ENCODE measurements around the gene WDR45B.

WDR45B gene

GRCh38 chr17:82636626-82637598 lies 11.3 kb downstream of the WDR45B start:
- H3K9ac ChIP-seq (ENCODE audit: low read depth, low read length) = no peak overlapping the region
- no peaks in the 10 kb centered on the region for H3K9me3 ChIP-seq (replicated peaks; ENCODE audit: low read length)
- H3K27me3 ChIP-seq (ENCODE audit: control insufficient read depth, insufficient read depth, low read length) = no peaks in the 10 kb centered on the region
- peaks cover 42% of the 10 kb centered on the region for H3K36me3 ChIP-seq (ENCODE audit: insufficient read depth, low read length)
- no peak overlapping the region for H3K4me2 ChIP-seq (ENCODE audit: low read length)
- H3K4me3 ChIP-seq (ENCODE audit: low read length) = no peak overlapping the region
- peaks cover 4% of the 10 kb centered on the region for H3K4me1 ChIP-seq (ENCODE audit: control insufficient read depth, insufficient read depth, low read length)

- Histone ChIP-seq H3K4me3 (ENCODE audit: low read length) (no peak overlapping the region), H3K4me2 (ENCODE audit: low read length) (no peak overlapping the region), H3K9ac (ENCODE audit: low read depth, low read length) (no peak overlapping the region), H3K9me3 (replicated peaks; ENCODE audit: low read length) (no peaks in the 10 kb centered on the region), H3K27me3 (ENCODE audit: control insufficient read depth, insufficient read depth, low read length) (no peaks in the 10 kb centered on the region), H3K4me1 (ENCODE audit: control insufficient read depth, insufficient read depth, low read length) (peaks cover 2% of the 10 kb centered on the region), H3K36me3 (ENCODE audit: insufficient read depth, low read length) (peaks cover 40% of the 10 kb centered on the region)
These were observed 14.9 kb downstream of the WDR45B start for GRCh38 chr17:82633343-82633742.

- Histone ChIP-seq H3K9me3 (replicated peaks; ENCODE audit: low read length) (no peaks in the 10 kb centered on the region), H3K4me2 (ENCODE audit: low read length) (no peak overlapping the region), H3K9ac (ENCODE audit: low read depth, low read length) (no peak overlapping the region), H3K4me1 (ENCODE audit: control insufficient read depth, insufficient read depth, low read length) (no peaks in the 10 kb centered on the region), H3K36me3 (ENCODE audit: insufficient read depth, low read length) (peaks cover 43% of the 10 kb centered on the region), H3K27me3 (ENCODE audit: control insufficient read depth, insufficient read depth, low read length) (no peaks in the 10 kb centered on the region), H3K4me3 (ENCODE audit: low read length) (no peak overlapping the region)
These were observed 15.8 kb downstream of the WDR45B start for GRCh38 chr17:82632451-82632850.

GRCh38 chr17:82631544-82631943 lies 16.7 kb downstream of the WDR45B start:
- Histone ChIP-seq H3K4me3 (ENCODE audit: low read length) (no peak overlapping the region), H3K9ac (ENCODE audit: low read depth, low read length) (no peak overlapping the region), H3K36me3 (ENCODE audit: insufficient read depth, low read length) (peaks cover 47% of the 10 kb centered on the region), H3K4me1 (ENCODE audit: control insufficient read depth, insufficient read depth, low read length) (no peaks in the 10 kb centered on the region), H3K27me3 (ENCODE audit: control insufficient read depth, insufficient read depth, low read length) (no peaks in the 10 kb centered on the region), H3K4me2 (ENCODE audit: low read length) (no peak overlapping the region), H3K9me3 (replicated peaks; ENCODE audit: low read length) (no peaks in the 10 kb centered on the region)

GRCh38 chr17:82630212-82630611 lies 18.0 kb downstream of the WDR45B start:
- no peak overlapping the region for H3K9ac ChIP-seq (ENCODE audit: low read depth, low read length)
- no peaks in the 10 kb centered on the region for H3K4me1 ChIP-seq (ENCODE audit: control insufficient read depth, insufficient read depth, low read length)
- H3K9me3 ChIP-seq (replicated peaks; ENCODE audit: low read length) = no peaks in the 10 kb centered on the region
- no peak overlapping the region for H3K4me3 ChIP-seq (ENCODE audit: low read length)
- peaks cover 54% of the 10 kb centered on the region for H3K36me3 ChIP-seq (ENCODE audit: insufficient read depth, low read length)
- no peak overlapping the region for H3K4me2 ChIP-seq (ENCODE audit: low read length)
- no peaks in the 10 kb centered on the region for H3K27me3 ChIP-seq (ENCODE audit: control insufficient read depth, insufficient read depth, low read length)

- no peaks in the 10 kb centered on the region for H3K27me3 ChIP-seq (ENCODE audit: control insufficient read depth, insufficient read depth, low read length)
- H3K36me3 ChIP-seq (ENCODE audit: insufficient read depth, low read length) = peaks cover 58% of the 10 kb centered on the region
- H3K4me3 ChIP-seq (ENCODE audit: low read length) = no peak overlapping the region
- H3K4me2 ChIP-seq (ENCODE audit: low read length) = no peak overlapping the region
- no peaks in the 10 kb centered on the region for H3K4me1 ChIP-seq (ENCODE audit: control insufficient read depth, insufficient read depth, low read length)
- no peak overlapping the region for H3K9ac ChIP-seq (ENCODE audit: low read depth, low read length)
- no peaks in the 10 kb centered on the region for H3K9me3 ChIP-seq (replicated peaks; ENCODE audit: low read length)
These were observed 18.5 kb downstream of the WDR45B start for GRCh38 chr17:82629748-82630147.

GRCh38 chr17:82627405-82627804 lies 20.8 kb downstream of the WDR45B start:
- no peak overlapping the region for H3K4me3 ChIP-seq (ENCODE audit: low read length)
- H3K4me1 ChIP-seq (ENCODE audit: control insufficient read depth, insufficient read depth, low read length) = no peaks in the 10 kb centered on the region
- H3K9me3 ChIP-seq (replicated peaks; ENCODE audit: low read length) = no peaks in the 10 kb centered on the region
- H3K4me2 ChIP-seq (ENCODE audit: low read length) = no peak overlapping the region
- H3K27me3 ChIP-seq (ENCODE audit: control insufficient read depth, insufficient read depth, low read length) = no peaks in the 10 kb centered on the region
- no peak overlapping the region for H3K9ac ChIP-seq (ENCODE audit: low read depth, low read length)
- peaks cover 55% of the 10 kb centered on the region for H3K36me3 ChIP-seq (ENCODE audit: insufficient read depth, low read length)

GRCh38 chr17:82623707-82624106 lies 24.5 kb downstream of the WDR45B start:
- Histone ChIP-seq H3K27me3 (ENCODE audit: control insufficient read depth, insufficient read depth, low read length) (no peaks in the 10 kb centered on the region), H3K36me3 (ENCODE audit: insufficient read depth, low read length) (peaks cover 69% of the 10 kb centered on the region), H3K4me3 (ENCODE audit: low read length) (no peak overlapping the region), H3K4me1 (ENCODE audit: control insufficient read depth, insufficient read depth, low read length) (no peaks in the 10 kb centered on the region), H3K4me2 (ENCODE audit: low read length) (no peak overlapping the region), H3K9me3 (replicated peaks; ENCODE audit: low read length) (no peaks in the 10 kb centered on the region), H3K9ac (ENCODE audit: low read depth, low read length) (no peak overlapping the region)

- Histone ChIP-seq H3K36me3 (ENCODE audit: insufficient read depth, low read length) (peaks cover 72% of the 10 kb centered on the region), H3K9me3 (replicated peaks; ENCODE audit: low read length) (no peaks in the 10 kb centered on the region), H3K4me1 (ENCODE audit: control insufficient read depth, insufficient read depth, low read length) (no peaks in the 10 kb centered on the region)
These were observed 28.6 kb downstream of the WDR45B start for GRCh38 chr17:82619641-82620040.

GRCh38 chr17:82619211-82619610 lies 29.0 kb downstream of the WDR45B start:
- H3K27me3 ChIP-seq (ENCODE audit: control insufficient read depth, insufficient read depth, low read length) = no peaks in the 10 kb centered on the region
- no peaks in the 10 kb centered on the region for H3K4me1 ChIP-seq (ENCODE audit: control insufficient read depth, insufficient read depth, low read length)
- no peak overlapping the region for H3K4me2 ChIP-seq (ENCODE audit: low read length)
- no peaks in the 10 kb centered on the region for H3K9me3 ChIP-seq (replicated peaks; ENCODE audit: low read length)
- no peak overlapping the region for H3K9ac ChIP-seq (ENCODE audit: low read depth, low read length)
- no peak overlapping the region for H3K4me3 ChIP-seq (ENCODE audit: low read length)
- peaks cover 75% of the 10 kb centered on the region for H3K36me3 ChIP-seq (ENCODE audit: insufficient read depth, low read length)

More at GRCh38 chr17:82619641-82620040, 28.6 kb downstream of the WDR45B start:
- Histone ChIP-seq H3K4me3 (ENCODE audit: low read length) (no peak overlapping the region), H3K4me2 (ENCODE audit: low read length) (no peak overlapping the region), H3K9ac (ENCODE audit: low read depth, low read length) (no peak overlapping the region), H3K27me3 (ENCODE audit: control insufficient read depth, insufficient read depth, low read length) (no peaks in the 10 kb centered on the region)

GRCh38 chr17:82616021-82616711 lies 32.1 kb downstream of the WDR45B start:
- no peaks in the 10 kb centered on the region for H3K4me1 ChIP-seq (ENCODE audit: control insufficient read depth, insufficient read depth, low read length)
- no peak overlapping the region for H3K4me2 ChIP-seq (ENCODE audit: low read length)
- no peak overlapping the region for H3K9ac ChIP-seq (ENCODE audit: low read depth, low read length)
- H3K27me3 ChIP-seq (ENCODE audit: control insufficient read depth, insufficient read depth, low read length) = no peaks in the 10 kb centered on the region
- no peak overlapping the region for H3K4me3 ChIP-seq (ENCODE audit: low read length)
- H3K36me3 ChIP-seq (ENCODE audit: insufficient read depth, low read length) = peaks cover 61% of the 10 kb centered on the region
- no peaks in the 10 kb centered on the region for H3K9me3 ChIP-seq (replicated peaks; ENCODE audit: low read length)
